Duodenal mucosa (tissue), 2 donors: ENCODE results near the gene CDC42SE1.

Source experiments
- H3K27ac ChIP-seq: one replicate; pipeline ENCODE4 v1.7.0; 2013; ENCODE audit warnings: low read depth, low read length
- H3K27me3 ChIP-seq, 2 donors: one replicate each; pipeline ENCODE4 v1.7.0; 2013; ENCODE audit warnings: low read length in 2 of 2, control low read depth in 1 of 2; ENCODE audit not compliant: insufficient read depth in 2 of 2, control insufficient read depth in 1 of 2
- H3K36me3 ChIP-seq, 2 donors: one replicate each; pipeline ENCODE4 v1.7.0; 2013; ENCODE audit warnings: low read length in 2 of 2, control low read depth in 1 of 2; ENCODE audit not compliant: insufficient read depth in 2 of 2, control insufficient read depth in 1 of 2
- H3K4me1 ChIP-seq, 2 donors: one replicate each; pipeline ENCODE4 v1.7.0; 2013; ENCODE audit warnings: low read length in 2 of 2, control low read depth in 1 of 2; ENCODE audit not compliant: insufficient read depth in 2 of 2, control insufficient read depth in 1 of 2
- H3K4me3 ChIP-seq, 2 donors: one replicate each; pipeline ENCODE4 v1.7.0; 2013; ENCODE audit warnings: low read length in 2 of 2, low read depth in 1 of 2
- H3K9ac ChIP-seq, 2 donors: one replicate each; pipeline ENCODE4 v1.7.0; 2013; ENCODE audit warnings: low read length in 2 of 2, low read depth in 1 of 2
- H3K9me3 ChIP-seq, 2 donors: one replicate each; pipeline ENCODE4 v1.7.0; 2013; ENCODE audit warnings: low read length in 2 of 2, control low read depth in 1 of 2; ENCODE audit not compliant: control insufficient read depth in 1 of 2

CDC42SE1 gene

DNA sequence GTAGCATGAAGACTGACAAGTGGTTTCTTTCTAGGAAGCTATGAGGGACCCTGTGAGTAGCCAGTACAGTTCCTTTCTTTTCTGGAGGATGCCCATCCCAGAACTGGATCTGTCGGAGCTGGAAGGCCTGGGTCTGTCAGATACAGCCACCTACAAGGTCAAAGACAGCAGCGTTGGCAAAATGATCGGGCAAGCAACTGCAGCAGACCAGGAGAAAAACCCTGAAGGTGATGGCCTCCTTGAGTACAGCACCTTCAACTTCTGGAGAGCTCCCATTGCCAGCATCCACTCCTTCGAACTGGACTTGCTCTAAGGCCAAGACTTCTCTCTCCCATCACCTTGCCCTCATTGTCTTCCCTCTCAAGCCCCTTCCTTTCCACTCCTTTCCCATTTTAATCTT is 7.8 kb upstream of the CDC42SE1 start:
- Histone ChIP-seq H3K9me3 (no peaks in the 10 kb centered on the region), H3K9ac (no peak overlapping the region), H3K4me1 (no peaks in the 10 kb centered on the region), H3K36me3 (no peaks in the 10 kb centered on the region), H3K27me3 (no peaks in the 10 kb centered on the region), H3K27ac (no peak overlapping the region), H3K4me3 (no peak overlapping the region)

DNA sequence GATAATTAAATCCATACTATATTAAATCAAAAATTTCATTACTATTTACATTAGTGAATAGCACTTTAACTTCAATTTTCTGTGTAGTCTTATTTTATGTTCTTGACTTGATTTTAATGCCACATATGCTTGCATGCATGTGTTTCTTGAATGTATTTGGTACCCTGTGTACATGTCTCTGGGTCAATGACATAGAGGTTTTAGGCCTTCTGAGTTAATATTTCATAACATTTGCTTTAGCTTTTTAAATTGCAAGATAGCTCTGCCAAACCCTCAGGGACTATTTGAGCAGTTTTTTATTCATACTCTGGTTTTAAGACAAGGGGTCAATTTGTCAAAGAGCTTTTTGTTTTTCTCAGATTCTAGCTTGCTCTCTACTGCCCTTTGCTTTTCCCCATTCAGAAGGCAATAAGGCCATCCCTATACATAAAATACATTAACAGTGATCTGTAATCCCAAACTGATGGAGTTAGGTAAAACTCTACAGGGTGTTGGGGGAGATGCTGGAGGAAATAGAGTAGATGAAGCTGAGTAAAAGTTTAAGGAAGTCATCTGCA is 5.7 kb upstream of the CDC42SE1 start:
- H3K4me3 ChIP-seq: no peak overlapping the region
- no peak overlapping the region for H3K9ac ChIP-seq
- peaks cover under 1 to 3% of the 10 kb centered on the region in 2 donors for H3K4me1 ChIP-seq
- no peaks in the 10 kb centered on the region for H3K27me3 ChIP-seq
- H3K36me3 ChIP-seq: no peaks in the 10 kb centered on the region
- H3K27ac ChIP-seq: no peak overlapping the region
- no peaks in the 10 kb centered on the region for H3K9me3 ChIP-seq

DNA sequence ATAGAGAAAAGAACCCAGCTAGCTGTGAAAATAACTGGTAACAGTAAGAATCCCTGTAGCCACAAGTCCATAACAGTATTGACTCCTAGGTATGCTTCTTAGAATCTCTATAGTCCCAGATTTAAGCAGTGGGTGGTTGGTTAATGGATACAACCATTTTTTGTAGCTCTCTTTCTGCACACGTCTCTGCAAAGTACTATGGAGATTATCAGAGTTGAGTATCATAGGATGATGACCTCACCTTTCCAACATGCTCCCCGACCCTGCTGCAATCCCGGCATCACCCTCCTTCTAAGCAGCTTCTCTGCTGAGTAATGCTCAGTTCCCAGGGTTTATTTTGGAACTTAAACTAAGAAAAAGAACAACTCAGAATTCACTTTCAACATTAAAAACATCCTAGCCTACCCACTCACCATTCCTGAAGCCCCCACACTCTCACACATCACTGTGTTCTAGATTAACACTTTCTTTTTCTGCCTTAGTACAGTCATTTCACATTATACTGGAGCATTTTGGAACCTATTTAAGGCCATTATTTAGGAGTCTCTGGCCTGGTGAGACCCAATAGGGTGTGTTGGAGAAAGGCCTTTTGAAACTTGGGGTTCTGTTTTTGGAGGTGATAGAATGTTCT is 3.4 kb upstream of the CDC42SE1 start:
- H3K9ac ChIP-seq: no peak overlapping the region
- H3K4me1 ChIP-seq: peaks cover 8 to 18% of the 10 kb centered on the region in 2 donors
- no peaks in the 10 kb centered on the region for H3K36me3 ChIP-seq
- H3K27ac ChIP-seq: no peak overlapping the region
- H3K9me3 ChIP-seq: no peaks in the 10 kb centered on the region
- H3K27me3 ChIP-seq: no peaks in the 10 kb centered on the region
- no peak overlapping the region for H3K4me3 ChIP-seq

DNA sequence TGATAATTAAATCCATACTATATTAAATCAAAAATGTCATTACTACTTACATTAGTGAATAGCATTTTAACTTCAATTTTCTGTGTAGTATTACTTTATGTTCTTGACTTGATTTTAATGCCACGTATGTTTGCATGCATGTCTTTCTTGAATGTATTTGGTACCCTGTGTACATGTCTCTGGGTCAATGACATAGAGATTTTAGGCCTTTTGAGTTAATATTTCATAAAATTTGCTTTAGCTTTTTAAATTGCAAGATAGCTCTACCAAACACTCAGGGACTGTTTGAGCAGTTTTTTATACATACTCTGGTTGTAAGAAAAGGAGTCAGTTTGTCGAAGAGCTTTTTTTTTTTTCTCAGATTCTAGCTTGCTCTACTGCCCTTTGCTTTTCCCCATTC is 2.3 kb upstream of the CDC42SE1 start:
- H3K4me3 ChIP-seq: no peak overlapping the region
- no peak overlapping the region for H3K9ac ChIP-seq
- H3K27me3 ChIP-seq: no peaks in the 10 kb centered on the region
- no peaks in the 10 kb centered on the region for H3K9me3 ChIP-seq
- H3K4me1 ChIP-seq: peaks cover 16 to 29% of the 10 kb centered on the region in 2 donors
- H3K36me3 ChIP-seq: peaks cover 0 to under 1% of the 10 kb centered on the region in 2 donors
- no peak overlapping the region for H3K27ac ChIP-seq

DNA sequence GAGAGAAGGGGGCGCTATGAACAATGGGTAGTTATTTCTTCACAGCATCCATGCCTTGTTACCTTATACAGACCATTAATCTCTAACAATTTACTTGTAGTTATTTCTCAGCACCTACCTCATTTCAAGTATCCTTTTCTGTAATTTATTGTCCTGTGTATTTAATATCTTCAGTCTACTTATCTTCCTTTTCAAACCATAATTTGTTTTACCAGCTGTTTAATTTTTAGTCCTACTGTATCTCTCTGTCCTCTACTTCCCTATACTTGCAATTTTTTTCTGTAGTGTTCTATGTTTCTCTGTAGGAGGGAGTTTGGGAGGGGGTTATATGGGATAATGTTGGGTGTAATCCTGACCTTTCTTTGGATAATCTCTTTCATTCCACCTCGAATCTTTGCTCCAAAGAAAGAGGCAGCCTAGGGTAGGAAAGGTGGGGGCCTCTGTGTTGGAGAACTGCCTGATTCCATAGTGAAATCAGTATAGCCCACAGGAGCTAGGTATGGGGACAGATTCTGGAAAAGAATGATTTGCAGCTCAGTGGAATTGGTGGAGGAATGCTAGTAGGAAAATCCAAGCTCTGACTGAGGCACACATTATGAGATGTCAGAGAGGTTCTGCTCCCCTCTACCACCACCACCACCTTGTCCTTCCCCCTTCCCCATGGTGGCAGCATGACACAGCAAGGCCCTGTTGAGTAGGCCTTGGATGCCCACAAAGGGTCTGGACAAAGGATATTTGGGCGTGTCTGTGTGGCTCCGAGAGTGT is 1.4 kb upstream of the CDC42SE1 start:
- peak overlapping the region in 1 of 2 donors; percentile 99 for H3K9ac ChIP-seq
- no peaks in the 10 kb centered on the region for H3K27me3 ChIP-seq
- peaks cover 24 to 38% of the 10 kb centered on the region in 2 donors for H3K4me1 ChIP-seq
- peak overlapping the region; percentile 97 to 98 for H3K4me3 ChIP-seq
- no peak overlapping the region for H3K27ac ChIP-seq
- peaks cover 3 to 9% of the 10 kb centered on the region in 2 donors for H3K36me3 ChIP-seq
- H3K9me3 ChIP-seq: no peaks in the 10 kb centered on the region

DNA sequence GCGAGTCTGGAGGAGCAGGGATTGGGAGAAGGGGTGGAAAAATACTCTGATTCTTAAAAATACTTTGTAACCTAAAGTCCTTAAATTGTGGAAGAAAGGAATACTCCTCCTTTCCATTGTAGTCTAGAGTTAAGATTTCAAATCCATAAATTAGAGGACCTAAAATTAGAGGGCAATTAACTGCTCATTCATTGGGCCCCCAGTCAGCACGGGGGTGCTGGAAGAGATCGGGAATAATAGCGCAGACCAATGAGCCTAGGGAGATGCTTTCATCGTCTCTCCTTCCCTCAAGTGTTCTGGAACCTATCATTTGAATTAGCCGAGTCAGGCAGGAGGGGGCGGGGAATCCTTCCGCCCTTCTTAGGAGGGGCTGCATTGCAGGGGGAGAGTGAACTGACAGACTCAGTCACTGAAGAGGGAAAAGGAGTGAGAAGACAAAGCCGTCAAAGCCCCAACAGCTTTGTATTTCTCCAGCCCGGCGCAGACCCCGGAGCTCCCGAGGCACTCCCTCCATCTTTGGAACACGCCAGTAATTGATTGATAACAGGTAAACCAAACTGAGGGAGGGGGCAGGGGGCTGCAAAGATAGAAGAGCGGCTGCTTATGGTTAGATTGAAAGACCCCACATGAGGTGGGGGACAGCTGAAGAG is 710 bp upstream of the CDC42SE1 start, which contains the start of gene MLLT11:
Gene MLLT11 (plus strand): TSS at position 391 of the 650 bp plus-strand sequence. CDS start 6,828 bp downstream, outside the sequence.
- Histone ChIP-seq H3K9me3 (no peaks in the 10 kb centered on the region), H3K27me3 (no peaks in the 10 kb centered on the region), H3K9ac (peak within 1 kb of the TSS; percentile 97 to 99), H3K4me3 (peak within 1 kb of the TSS; percentile 97 to 98), H3K4me1 (peaks cover 31 to 45% of the 10 kb centered on the region in 2 donors), H3K27ac (peak within 1 kb of the TSS; percentile 94), H3K36me3 (peaks cover 9 to 16% of the 10 kb centered on the region in 2 donors)

DNA sequence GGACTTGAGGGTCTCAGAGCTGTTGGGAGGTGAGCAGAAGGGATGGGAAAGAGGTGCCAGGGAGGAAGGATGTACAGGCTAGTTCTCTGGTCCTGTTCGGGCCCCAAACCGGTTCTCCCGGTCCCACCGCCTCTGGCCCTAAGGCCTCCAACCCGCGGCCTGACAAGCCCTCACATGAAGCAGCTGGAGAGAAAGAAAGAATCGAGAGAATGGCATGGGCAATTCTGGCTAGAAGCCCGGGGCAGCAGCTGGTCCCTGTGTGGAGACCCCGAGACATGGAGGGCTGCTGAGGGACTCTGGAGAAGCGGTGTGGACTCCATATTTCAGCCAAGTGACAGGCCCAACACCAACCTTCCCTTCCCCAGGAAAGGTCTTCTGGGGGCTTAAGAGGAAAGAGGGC is 730 bp downstream of the CDC42SE1 start:
- Histone ChIP-seq H3K27me3 (no peaks in the 10 kb centered on the region), H3K4me1 (peaks cover 31 to 45% of the 10 kb centered on the region in 2 donors), H3K4me3 (peak overlapping the region; percentile 97 to 98), H3K27ac (peak overlapping the region; percentile 94), H3K36me3 (peaks cover 20 to 30% of the 10 kb centered on the region in 2 donors), H3K9ac (peak overlapping the region; percentile 97 to 99), H3K9me3 (no peaks in the 10 kb centered on the region)

DNA sequence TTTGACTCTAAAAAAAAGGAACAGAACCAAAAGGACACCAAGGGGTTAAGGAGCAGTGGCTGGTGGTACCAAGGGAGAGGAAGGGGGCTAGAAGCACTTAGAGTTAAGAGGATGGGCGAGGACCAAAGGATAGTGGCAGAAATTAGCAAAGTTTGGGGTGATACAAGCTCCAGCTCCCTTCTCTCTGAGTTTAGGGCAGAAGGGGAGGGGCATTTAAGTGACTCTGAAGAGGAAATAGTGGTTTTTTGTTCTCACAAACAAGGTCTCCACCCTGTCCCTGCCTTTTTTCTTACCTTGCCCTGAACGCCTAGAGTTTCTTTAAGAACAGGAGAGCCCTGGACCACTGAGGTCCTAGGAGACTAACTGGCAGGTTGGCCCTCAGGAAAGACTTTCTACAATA is 3.3 kb downstream of the CDC42SE1 start:
- no peak overlapping the region for H3K27ac ChIP-seq
- no peaks in the 10 kb centered on the region for H3K9me3 ChIP-seq
- H3K36me3 ChIP-seq: peaks cover 35 to 50% of the 10 kb centered on the region in 2 donors
- peak overlapping the region; percentile 50 to 98 for H3K4me3 ChIP-seq
- H3K9ac ChIP-seq: peak overlapping the region; percentile 25 to 42
- no peaks in the 10 kb centered on the region for H3K27me3 ChIP-seq
- H3K4me1 ChIP-seq: peaks cover 31 to 45% of the 10 kb centered on the region in 2 donors

DNA sequence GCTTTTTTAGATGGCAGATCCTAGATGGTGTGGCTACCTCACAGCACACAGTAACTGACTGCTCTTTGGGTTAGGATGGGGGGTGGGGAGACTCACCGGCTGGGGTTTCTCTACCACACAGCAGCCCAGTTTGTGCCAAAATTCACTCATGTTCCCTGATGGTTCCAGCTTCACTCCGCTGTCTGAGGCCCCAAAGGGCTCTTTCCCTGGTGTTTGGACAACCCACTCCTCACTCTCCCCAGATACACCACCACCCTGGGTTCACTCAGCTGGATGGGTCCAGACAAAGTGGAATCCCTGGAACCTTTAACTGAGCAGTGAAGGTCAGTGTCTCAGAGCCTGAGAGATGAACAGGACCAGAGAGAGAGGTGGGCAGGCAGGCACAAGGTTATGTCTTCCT is 3.8 kb downstream of the CDC42SE1 start:
- Histone ChIP-seq H3K9ac (peak overlapping the region in 1 of 2 donors; percentile 42), H3K36me3 (peaks cover 35 to 50% of the 10 kb centered on the region in 2 donors), H3K27ac (no peak overlapping the region), H3K4me3 (peak overlapping the region in 1 of 2 donors; percentile 50), H3K27me3 (no peaks in the 10 kb centered on the region), H3K4me1 (peaks cover 31 to 45% of the 10 kb centered on the region in 2 donors), H3K9me3 (no peaks in the 10 kb centered on the region)
